ENCODE measurements around the gene EIF3A. TPM values are rescaled to one million over a fixed set of nuclear protein-coding genes. Genes with fewer than 3 reads are reported as not detected.

The EIF3A gene
- total and polyA plus RNA-seq, 3 donors from 2014 or later: 71.1 to 97.0 (median 91.2) TPM

DNA sequence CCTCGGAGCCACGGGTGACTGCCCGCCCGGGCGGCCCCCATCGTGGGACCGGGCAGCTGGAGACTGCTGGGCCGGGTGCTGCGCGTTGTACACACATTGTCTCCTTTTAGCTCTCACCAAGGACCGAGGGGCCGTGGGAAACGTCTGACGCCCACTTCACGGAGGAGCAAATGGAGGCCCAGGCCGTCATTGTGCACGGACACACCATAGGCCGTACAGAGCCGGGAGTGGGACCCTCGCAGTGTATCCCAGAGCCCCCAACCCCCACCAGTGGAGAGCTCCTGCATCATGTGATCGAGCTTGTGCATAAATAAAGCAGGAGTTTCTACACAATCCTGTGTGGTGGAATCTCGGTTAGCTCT lies 24.0 kb upstream of the EIF3A start:
- TF ChIP-seq CTCF (IDR thresholded peaks at IDR 0.05): no peak
- no peak for TF ChIP-seq POLR2A (IDR thresholded peaks at IDR 0.05)
- peak overlapping the region in 1 of 2 donors; percentile 61 for H3K27ac ChIP-seq
- peak; percentile 36 for DNase-seq
- WGBS, 2 donors: 1 to 2% methylated on average over 10 to 21 of the region's 22 CpGs
- intact Hi-C loops (cut with DNase I; ENCODE audit: low total_unique reads): no loop called here
- peak overlapping the region; percentile 74 to 84 for H3K4me3 ChIP-seq
- H3K9me3 ChIP-seq: no peaks in the 10 kb centered on the region
- no peaks in the 10 kb centered on the region for H3K36me3 ChIP-seq (ENCODE audit: low read depth, missing control alignments)
- peaks cover 4% of the 10 kb centered on the region for H3K4me1 ChIP-seq
- H3K27me3 ChIP-seq: no peaks in the 10 kb centered on the region

GRCh38 chr10:119103903-119104653 lies 23.5 kb upstream of the EIF3A start, which contains the start of gene DENND10:
Gene DENND10 (plus strand): TSS chr10:119104113. CDS start chr10:119104143, 30 bp downstream.
- 2 to 5% methylated on average over 21 to 31 of the region's 91 CpGs for WGBS, 2 donors
- TF ChIP-seq POLR2A (IDR thresholded peaks at IDR 0.05) (peak; percentile 28), CTCF (IDR thresholded peaks at IDR 0.05) (no peak)
- intact Hi-C loops (cut with DNase I; ENCODE audit: low total_unique reads): no loop called here

DNA sequence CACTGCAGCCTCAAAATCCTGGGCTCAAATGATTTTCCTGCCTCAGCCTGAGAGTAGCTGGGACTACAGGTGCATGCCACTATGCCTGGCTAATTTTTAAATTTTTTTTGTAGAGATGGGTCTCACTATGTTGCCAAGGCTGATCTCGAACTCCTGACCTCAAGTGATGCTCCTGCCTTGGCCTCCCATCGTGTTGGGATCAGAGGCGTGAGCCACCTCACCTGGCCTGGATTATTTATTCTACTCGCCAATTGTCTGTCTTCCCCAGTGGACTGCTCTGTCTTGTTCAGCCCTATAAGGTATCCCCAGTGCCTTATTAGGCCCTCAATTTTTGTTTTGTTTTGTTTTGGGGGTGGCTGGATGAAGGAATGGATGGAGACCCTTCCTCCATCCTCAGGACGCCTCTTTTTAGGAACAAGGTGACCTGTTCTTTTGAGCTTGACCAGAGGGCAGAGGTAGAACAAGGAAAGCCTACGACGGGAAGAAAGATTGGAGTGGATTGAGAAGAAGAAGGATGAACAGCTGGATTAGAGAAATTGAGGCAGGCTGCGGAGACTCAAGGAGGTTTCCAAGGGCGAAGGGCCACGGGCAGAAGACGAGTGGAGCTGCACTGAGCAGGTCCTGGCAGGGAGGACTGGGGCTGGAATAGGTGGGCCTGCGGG lies 22.8 kb upstream of the EIF3A start:
- TF ChIP-seq CTCF (IDR thresholded peaks at IDR 0.05) (no peak), POLR2A (IDR thresholded peaks at IDR 0.05) (no peak)
- H3K27me3 ChIP-seq: no peaks in the 10 kb centered on the region
- DNase-seq: no peak
- intact Hi-C loops (cut with DNase I; ENCODE audit: low total_unique reads): no loop called here
- H3K36me3 ChIP-seq (ENCODE audit: low read depth, missing control alignments): no peaks in the 10 kb centered on the region
- WGBS, 2 donors: 36 to 40% methylated on average over 12 of the region's 12 CpGs
- H3K4me3 ChIP-seq: peak overlapping the region in 1 of 2 donors; percentile 74
- H3K4me1 ChIP-seq: peaks cover 4% of the 10 kb centered on the region
- peak overlapping the region in 1 of 2 donors; percentile 80 for H3K27ac ChIP-seq
- no peaks in the 10 kb centered on the region for H3K9me3 ChIP-seq

More at GRCh38 chr10:119103903-119104653, 23.5 kb upstream of the EIF3A start, which contains the start of gene DENND10:
- H3K9me3 ChIP-seq: no peaks in the 10 kb centered on the region
- peak within 1 kb of the TSS in 1 of 2 donors; percentile 80 for H3K27ac ChIP-seq
- DNase-seq: peak; percentile 91
- H3K36me3 ChIP-seq (ENCODE audit: low read depth, missing control alignments): no peaks in the 10 kb centered on the region
- peak within 1 kb of the TSS; percentile 74 to 84 for H3K4me3 ChIP-seq
- peaks cover 4% of the 10 kb centered on the region for H3K4me1 ChIP-seq
- H3K27me3 ChIP-seq: no peaks in the 10 kb centered on the region

DNA sequence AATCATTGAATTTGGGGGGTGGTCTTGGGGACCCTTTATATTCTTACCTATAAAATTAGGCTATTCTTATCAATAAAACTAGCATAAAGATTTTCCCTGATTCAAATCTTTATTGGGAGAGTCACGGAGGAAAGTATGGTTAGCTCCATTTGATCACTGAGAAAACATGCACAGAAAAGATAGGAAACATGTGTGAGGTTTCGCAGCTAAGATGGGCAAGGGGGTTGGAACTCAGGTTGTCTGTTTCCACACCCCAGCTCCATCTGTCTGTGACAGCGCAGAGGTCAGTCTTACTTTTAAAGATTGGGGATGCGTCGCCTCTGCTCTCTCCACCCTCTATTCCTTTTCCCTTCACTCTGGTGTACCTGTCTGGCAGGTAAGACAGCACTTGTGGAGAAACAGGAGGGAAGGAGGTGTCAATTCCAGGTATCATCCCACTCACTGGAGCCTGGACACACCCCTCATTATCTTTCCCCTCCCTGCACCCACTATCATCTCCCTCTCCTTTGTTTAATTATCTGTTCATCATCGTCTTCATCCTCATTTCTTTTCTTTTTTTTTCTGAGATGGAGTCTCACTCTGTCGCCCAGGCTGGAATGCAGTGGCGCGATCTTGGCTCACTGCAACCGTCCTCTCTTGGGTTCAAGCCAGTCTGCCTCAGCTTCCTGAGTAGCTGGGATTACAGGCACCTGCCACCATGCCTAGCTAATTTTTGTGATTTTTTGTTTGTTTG lies 20.9 kb upstream of the EIF3A start:
- Histone ChIP-seq H3K4me1 (peaks cover 4% of the 10 kb centered on the region), H3K4me3 (no peak overlapping the region), H3K36me3 (ENCODE audit: low read depth, missing control alignments) (no peaks in the 10 kb centered on the region), H3K9me3 (no peaks in the 10 kb centered on the region), H3K27ac (no peak overlapping the region), H3K27me3 (no peaks in the 10 kb centered on the region)
- WGBS, 2 donors: 50 to 65% methylated on average over 10 of the region's 10 CpGs
- TF ChIP-seq POLR2A (IDR thresholded peaks at IDR 0.05) (no peak), CTCF (IDR thresholded peaks at IDR 0.05) (no peak)
- intact Hi-C loops (cut with DNase I; ENCODE audit: low total_unique reads): no loop called here
- DNase-seq: no peak

Measured in testis (tissue), 3 donors.